K562 (cell line): ENCODE measurements around the gene HSPA4.

Experiments used
- CBX2 ChIP-seq: fragments of 200-600 bp; sonication (generic); IDR thresholded peaks from one replicate; pipeline ENCODE4 v1.6.1; 2012; ENCODE audit warnings: mild to moderate bottlenecking, low read length, inconsistent platforms; ENCODE audit not compliant: insufficient read depth, poor library complexity, severe bottlenecking
- E4F1 ChIP-seq: fragments of 250-450 bp; sonication (Bioruptor Pico); IDR thresholded peaks from 2 replicates; pipeline ENCODE4 v1.5.0; 2021; ENCODE audit warnings: mild to moderate bottlenecking, borderline replicate concordance
- EP400 ChIP-seq: fragments of 450-650 bp; IDR thresholded peaks from 2 replicates; pipeline ENCODE4 v1.6.1; 2017; ENCODE audit warnings: antibody characterized with exemption, mild to moderate bottlenecking, moderate library complexity
- ETV5 ChIP-seq: sonication (generic); formaldehyde crosslinking; IDR thresholded peaks from 2 replicates; pipeline ENCODE4 v1.4.0; 2020; ENCODE audit warnings: low read depth, mild to moderate bottlenecking, missing genetic modification reagents
- GABPA ChIP-seq: fragments of 200-800 bp; sonication (Bioruptor generic); conservative IDR thresholded peaks from 2 replicates; pipeline ENCODE4 v1.6.1; 2016; ENCODE audit warnings: low read depth, missing genetic modification characterization, missing compliant biosample characterization
- HDAC2 ChIP-seq: fragments of 450-650 bp; IDR thresholded peaks from 2 replicates; pipeline ENCODE4 v1.6.1; 2016; ENCODE audit warnings: mild to moderate bottlenecking
- HOMEZ ChIP-seq: fragments of 250-450 bp; sonication (Bioruptor Pico); IDR thresholded peaks from 2 replicates; pipeline ENCODE4 v1.4.0; 2020; ENCODE audit warnings: mild to moderate bottlenecking, moderate library complexity
- RBM17 ChIP-seq: fragments of 200-400 bp; formaldehyde crosslinking; IDR thresholded peaks from 2 replicates; pipeline ENCODE4 v1.6.1; 2017; ENCODE audit warnings: low read depth, mild to moderate bottlenecking, low read length, borderline replicate concordance
- ZNF274 ChIP-seq: IDR thresholded peaks from 2 replicates; pipeline ENCODE4 v1.6.1; 2011; ENCODE audit warnings: low read depth, mild to moderate bottlenecking, low read length, moderate library complexity, borderline replicate concordance

- TF ChIP-seq RBM17 = no peak
- no peak for TF ChIP-seq GABPA
- no peak for TF ChIP-seq HOMEZ (CRISPR knock-in tag)
- no peak for TF ChIP-seq ETV5 (CRISPR knock-in tag)
- TF ChIP-seq CBX2 = no peak
- TF ChIP-seq EP400 = no peak
- no peak for TF ChIP-seq E4F1
- TF ChIP-seq HDAC2 = no peak
- no peak for TF ChIP-seq ZNF274
Measured at GRCh38 chr5:133119233-133119711, 67.5 kb downstream of the HSPA4 start.
